ENCODE data around the gene EHF.

DNA sequence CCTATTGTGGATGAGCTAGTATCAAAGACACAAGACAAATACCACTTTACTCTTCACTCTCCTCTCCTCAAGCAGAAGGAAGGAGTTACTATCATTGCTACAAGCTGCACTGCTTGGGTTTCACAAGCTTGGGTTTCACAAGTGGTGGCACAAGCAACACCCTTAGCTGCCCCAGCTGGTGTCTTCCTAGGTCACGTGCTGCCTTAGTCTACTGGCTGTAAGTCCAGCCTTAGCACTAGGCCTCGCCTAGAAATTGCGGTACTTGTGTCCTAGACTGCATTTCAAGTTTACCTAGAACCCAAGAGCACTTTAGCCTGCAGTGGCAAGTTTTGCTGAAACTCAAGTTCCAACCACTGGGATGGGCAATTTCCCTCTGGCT, 86.6 kb downstream of the EHF start:
- TF ChIP-seq, protein P1, sequence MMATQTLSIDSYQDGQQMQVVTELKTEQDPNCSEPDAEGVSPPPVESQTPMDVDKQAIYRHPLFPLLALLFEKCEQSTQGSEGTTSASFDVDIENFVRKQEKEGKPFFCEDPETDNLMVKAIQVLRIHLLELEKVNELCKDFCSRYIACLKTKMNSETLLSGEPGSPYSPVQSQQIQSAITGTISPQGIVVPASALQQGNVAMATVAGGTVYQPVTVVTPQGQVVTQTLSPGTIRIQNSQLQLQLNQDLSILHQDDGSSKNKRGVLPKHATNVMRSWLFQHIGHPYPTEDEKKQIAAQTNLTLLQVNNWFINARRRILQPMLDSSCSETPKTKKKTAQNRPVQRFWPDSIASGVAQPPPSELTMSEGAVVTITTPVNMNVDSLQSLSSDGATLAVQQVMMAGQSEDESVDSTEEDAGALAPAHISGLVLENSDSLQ (IDR thresholded peaks at IDR 0.05): no peak
- TF ChIP-seq L3MBTL2 (conservative IDR thresholded peaks at IDR 0.05): no peak
- TF ChIP-seq FOXA1 (IDR thresholded peaks at IDR 0.05): no peak
- TF ChIP-seq SP1 (IDR thresholded peaks at IDR 0.05): no peak
- TF ChIP-seq ZNF384 (IDR thresholded peaks at IDR 0.05): no peak
- no peak for TF ChIP-seq ELF4 (IDR thresholded peaks at IDR 0.05)
- no peak for TF ChIP-seq NFRKB (IDR thresholded peaks at IDR 0.05)
- no peak for TF ChIP-seq BHLHE40 (IDR thresholded peaks at IDR 0.05; ENCODE audit: borderline replicate concordance)
- TF ChIP-seq LEF1 (IDR thresholded peaks at IDR 0.05; ENCODE audit: borderline replicate concordance): no peak
- no peak for TF ChIP-seq SUZ12 (IDR thresholded peaks at IDR 0.05)
- no peak for TF ChIP-seq FOXK2 (IDR thresholded peaks at IDR 0.05)
- TF ChIP-seq FOXM1 (IDR thresholded peaks at IDR 0.05; ENCODE audit: borderline replicate concordance): no peak
- TF ChIP-seq TARDBP (IDR thresholded peaks at IDR 0.05): no peak
- no peak for TF ChIP-seq CTBP1 (IDR thresholded peaks at IDR 0.05; ENCODE audit: borderline replicate concordance)
